Inferior parietal cortex (tissue), 1 donor: ENCODE data around the gene QDPR.
A peak's percentile ranks its signal among the peaks of the same experiment; 100 is the strongest.

Experiments used
- DNase-seq: peaks from one replicate; pipeline ENCODE4 v3.0.0-alpha.2; 2016; ENCODE audit errors: extremely low spot score

Gene QDPR

DNA sequence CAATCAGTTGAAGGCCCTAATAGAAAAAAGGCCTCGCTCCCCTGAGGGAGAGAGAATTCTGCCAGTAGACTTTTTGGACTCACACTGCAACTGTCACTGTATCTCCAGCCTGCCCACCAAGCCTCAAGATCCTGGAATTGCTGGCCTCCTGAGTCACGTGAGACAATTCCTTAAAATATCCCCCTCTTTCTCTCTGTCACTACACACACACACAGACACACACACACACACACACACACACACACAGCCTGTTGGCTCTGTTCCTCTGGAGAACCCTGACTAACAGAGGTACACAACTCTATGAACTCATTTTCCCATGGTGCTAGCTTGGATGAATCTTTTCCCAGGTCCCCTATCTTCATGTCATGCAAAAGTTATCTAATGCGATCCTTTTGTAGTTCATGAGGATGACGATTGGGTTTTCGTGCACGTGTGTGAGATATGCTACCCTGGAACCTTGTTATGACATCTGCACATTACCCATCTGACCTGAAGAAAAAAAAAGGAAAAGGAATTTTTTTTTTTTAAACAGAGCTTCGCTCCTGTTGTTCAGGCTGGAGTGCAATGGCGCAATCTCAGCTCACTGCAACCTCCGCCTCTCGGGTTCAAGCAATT, 16.8 kb upstream of the QDPR start:
- no peak for DNase-seq

GRCh38 chr4:17526695-17527477, 15.0 kb upstream of the QDPR start:
- no peak for DNase-seq

DNA sequence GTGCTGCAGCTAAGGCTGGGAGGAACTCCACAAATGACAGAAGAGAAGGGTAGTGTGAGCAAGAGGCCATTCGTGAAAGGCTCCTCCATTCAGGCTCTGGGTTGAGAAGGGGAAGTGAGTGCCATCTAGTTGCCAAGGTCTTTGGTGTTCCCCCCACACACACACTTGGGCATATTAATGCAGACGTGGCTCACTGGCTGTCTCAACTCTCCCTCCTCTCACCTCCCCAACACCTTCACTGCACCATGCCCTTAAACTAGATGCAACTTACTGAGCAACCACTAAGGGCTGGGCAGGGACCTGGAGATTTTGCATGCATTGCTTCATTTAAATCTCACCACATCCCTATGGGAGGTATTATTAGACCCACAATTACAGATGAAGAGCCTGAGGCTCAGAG, 11.8 kb upstream of the QDPR start:
- DNase-seq = no peak

DNA sequence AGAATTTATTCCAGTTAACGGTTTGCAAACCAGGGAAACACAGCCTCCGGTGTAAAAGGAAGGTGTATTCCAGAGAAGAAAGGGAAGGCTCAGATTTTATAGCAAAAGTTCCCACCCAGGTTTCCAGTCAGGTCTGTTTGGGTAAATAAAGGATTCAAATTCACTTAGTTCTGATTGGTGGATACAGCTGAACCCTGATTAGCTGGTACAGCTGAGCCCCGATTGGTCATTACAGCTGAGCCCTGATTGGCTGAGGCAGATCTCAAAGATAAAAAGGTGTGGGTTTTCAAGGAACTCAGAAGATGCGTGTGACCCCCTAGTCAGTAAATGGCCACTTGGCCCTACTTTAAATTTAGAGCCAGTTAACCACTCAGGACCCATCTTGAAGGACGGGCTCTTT, 9.7 kb upstream of the QDPR start:
- DNase-seq = no peak

DNA sequence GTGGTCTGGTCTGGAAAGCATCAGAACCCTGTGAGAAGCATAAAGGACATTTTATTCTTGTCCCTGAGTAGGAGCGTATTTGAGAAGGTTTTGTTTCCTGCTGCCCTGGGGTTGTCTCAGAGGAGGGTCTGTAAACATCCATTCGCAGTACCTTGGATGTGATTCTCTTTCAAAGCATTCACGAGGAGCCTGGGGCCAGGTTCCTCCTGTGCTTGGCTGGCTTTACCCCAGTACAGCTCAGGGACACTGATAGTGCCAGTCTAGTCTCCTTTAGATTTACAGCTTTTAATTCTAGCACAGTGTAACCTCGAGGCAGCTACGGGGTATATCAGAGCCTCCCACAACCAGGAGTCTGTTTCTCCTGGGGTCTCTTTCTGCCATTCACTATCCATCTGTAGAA, 5.8 kb upstream of the QDPR start:
- no peak for DNase-seq

DNA sequence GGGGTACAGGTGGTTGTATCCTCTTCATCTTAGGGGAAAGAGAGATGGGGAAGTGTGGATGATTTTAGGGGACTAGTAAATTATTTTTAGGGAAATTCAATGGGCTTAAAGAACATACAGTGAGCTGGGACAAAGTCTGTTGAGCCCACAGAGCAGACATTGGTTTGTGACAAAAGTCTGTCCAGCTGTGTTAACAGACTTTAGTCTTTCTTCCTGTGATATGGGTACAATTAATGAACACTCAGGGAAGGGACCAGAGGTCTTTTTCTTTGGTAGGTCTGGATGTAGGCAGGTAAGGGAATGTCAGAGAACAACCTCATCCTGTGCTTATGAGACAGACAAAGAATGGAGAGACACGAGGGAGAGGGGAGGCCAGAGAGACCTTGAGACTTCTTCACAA, 5.1 kb upstream of the QDPR start:
- DNase-seq = no peak

- DNase-seq = no peak
Observed at GRCh38 chr4:17515445-17516407, 3.8 kb upstream of the QDPR start.

DNA sequence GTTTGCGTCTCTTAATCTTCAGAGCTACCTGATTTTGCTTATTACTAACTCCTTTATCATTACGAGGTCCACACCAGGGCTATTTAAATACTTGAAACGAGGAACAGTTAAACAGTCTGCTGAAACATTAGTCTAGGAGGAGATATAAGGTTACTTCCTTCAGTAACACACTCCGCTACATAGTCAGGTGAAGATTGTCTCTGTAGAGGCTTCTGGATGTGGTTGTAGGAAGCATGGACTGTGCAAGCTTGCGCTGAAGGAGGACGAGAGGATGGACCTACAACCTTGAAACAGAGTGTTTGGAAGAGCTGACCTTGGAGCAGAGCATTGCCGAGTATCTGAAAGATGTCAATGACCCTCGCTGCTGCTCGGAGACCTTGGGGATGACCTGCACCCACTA, 3.0 kb upstream of the QDPR start, which contains the start of gene CLRN2:
CLRN2 (plus strand) TSS at position 301 of the 400 bp plus-strand sequence. CDS start 102 bp downstream, outside the sequence.
- no peak for DNase-seq

DNA sequence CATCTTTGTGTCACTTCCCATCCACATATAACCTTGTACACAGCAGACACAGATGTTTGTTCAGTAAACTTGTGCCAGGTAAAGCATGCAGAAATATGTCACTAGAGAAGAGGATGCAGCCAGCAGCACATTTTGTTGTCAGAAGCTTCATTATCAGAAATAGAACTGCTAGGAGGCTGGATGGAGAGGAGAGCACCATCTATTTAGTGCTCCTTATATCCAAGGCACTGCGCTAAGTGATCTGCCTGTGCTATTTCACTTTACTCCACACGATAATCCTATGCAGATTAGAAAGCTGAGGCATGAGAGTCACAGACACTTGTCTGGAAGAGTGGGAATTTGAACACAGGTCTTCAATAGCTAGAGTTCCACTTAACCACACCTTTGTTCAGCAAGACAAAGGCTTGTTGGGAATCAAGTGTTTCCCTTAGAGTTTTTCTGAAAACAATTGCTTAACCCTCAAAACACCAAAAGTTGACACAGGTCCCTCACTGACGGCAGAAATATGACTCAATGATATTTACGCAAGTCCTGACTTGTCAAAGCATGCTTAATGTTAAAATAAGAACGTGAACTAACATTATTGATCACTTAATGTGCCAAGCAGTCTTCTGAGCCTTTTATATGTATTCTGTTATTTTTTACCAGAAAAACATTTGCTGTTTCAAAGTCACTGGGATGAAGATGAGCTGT, 1.2 kb upstream of the QDPR start:
- DNase-seq = peak; percentile 52

DNA sequence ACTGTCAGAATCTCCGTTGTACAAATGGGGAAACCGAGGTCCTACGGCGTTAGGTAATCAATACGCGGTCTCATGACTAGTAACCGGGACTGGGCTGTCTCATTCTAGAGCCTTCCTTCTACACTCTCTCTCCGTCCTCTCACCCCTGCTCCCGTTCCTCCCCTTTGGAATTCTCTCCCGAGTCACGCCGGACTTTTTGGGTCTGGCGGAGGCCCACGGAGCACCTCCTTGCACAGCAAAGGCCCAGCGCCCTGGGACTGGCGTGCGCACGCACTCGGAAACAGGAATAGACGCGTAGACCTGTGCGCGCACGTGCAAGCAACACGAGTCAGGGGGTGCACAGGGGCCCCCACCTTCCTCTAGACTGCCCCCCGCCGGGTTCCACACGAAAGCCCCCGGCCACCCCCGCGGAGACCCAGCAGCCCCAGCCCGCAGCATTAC, 361 bp downstream of the QDPR start:
- DNase-seq = peak; percentile 53

DNA sequence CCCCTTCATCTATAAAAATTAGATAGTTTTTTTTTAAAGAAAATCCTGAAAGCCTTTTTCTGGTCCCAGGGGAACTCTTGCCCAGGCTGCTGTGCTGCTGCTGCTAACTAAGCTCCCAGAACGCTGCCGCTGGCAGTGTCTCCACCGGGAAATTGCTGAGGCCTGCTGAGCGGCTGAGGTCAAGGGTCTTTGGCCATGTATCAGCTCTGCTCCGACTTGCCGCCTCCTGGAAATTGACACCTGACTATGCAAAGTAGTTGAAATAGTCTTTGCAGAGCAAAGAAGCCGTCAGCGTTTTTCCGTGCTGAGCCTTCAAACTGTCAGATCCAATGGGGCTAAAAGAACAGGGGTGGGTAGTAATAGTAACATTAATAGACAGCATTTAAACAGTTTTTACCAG, 839 bp downstream of the QDPR start:
- peak; percentile 57 for DNase-seq

GRCh38 chr4:17510582-17510981, 1.3 kb downstream of the QDPR start:
- no peak for DNase-seq

DNA sequence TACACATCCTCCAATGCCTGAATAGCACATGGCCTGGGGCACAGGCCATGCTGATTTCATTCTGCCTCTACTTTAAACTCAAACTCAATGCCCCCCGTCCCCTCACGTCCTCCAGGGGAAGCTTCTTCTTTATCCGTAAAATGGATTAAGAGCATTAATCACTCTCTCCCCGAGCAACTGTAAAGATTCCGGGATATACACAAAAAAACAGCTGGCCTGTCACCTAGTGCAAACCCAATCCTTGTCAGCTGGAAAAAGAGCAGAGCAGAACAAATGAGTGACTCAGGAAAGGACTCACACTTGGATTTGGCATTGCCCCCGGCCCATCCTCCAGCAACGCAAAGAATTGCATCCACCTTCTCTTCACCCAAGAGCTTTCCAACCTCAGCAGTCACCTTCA, 7.8 kb downstream of the QDPR start:
- no peak for DNase-seq

- DNase-seq = no peak
Observed at GRCh38 chr4:17502756-17503155, 9.1 kb downstream of the QDPR start.

GRCh38 chr4:17500574-17500973, 11.3 kb downstream of the QDPR start:
- no peak for DNase-seq

- no peak for DNase-seq
Observed at GRCh38 chr4:17497890-17498523, 13.9 kb downstream of the QDPR start.

- no peak for DNase-seq
Observed at GRCh38 chr4:17494258-17495190, 17.4 kb downstream of the QDPR start.

DNA sequence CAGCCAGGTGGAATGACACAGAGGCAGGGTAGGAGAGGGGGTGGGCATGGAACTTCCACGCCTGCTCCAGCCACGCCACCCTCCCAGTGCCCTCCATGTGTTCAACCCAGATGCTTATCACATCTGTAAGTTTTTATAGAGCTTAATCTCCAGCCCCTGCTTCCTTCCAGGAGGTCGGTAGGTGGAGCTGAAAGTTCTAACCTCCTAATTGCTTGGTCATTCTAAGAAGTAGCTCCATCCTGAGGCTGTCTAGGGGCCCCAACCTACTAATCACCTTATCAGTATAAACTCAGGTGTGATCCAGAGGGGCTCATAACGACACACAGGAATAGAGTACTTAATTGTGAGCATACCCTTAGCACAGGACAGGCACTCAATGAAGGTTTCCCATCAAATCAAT, 18.3 kb downstream of the QDPR start:
- DNase-seq = no peak

GRCh38 chr4:17492876-17493275, 19.0 kb downstream of the QDPR start:
- DNase-seq = no peak
